HG02571 (cell line): ENCODE data around the gene MALT1.

ENCODE experiments used
- ATAC-seq: cut with Tn5 transposase; IDR thresholded peaks from one replicate; pipeline ENCODE4 v1.9.1; 2021; ENCODE audit warnings: mild to moderate bottlenecking, moderate library complexity; ENCODE audit not compliant: unreplicated experiment

MALT1 gene

GRCh38 chr18:58687871-58688308 is 16.6 kb downstream of the MALT1 start:
- peak; percentile 80 for ATAC-seq

DNA sequence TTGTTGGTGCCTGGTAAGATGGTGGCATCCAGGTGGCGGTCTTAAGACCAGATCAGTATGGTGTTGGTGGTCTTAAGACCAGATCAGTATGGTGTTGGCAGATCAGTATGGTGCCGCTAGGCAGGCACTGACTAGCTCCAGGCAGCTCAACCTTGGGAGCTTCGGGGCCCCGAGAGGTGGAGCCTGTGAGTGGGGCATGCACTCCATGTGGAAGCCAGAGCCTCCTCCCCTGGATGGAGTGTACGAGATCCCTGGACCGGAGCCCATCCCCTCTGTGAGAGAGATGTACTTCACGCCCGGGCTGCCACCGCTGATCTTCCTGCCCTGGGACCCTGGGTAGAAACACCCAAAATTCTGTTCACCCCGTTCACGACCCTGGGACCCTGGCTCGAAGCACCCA is 19.0 kb downstream of the MALT1 start:
- no peak for ATAC-seq

DNA sequence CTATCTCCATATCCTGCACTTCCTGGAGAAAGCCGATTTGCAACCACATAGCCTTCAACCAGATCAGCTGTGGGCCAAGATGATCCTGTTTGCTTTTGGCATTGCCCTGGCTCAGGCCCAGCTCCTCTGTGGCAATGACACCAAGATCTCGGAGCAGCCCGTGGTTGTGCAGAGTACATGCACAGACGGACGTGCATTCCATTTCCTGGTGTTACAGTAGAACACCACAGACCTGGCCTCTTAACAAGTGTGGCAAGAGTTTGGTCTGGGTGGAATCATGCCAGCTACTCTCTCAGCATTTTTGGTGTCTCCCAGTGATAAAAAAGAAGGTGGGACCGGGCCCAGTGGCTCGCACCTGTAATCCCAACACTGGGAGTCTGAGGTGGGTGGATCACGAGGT is 20.0 kb downstream of the MALT1 start:
- no peak for ATAC-seq

GRCh38 chr18:58692422-58693185 is 21.3 kb downstream of the MALT1 start:
- ATAC-seq = no peak

DNA sequence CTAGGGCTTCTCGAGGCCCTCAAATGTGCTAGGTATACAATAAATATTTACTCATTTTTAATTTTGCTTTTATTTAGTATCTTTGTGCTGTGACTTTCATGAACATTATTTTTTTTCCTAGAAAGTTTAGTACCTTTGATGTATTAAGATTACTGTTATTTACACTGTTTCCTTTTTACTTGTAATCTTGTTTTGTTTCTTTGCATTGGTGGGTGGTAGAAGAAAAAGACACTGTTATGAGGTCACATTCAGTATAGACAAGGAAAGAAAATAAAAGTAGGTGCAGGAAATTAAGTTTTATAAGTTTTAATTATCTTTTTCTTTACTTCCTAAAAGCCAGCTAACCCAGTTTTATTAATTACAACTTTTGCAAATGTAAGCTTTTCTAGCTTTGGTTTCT is 23.0 kb downstream of the MALT1 start:
- ATAC-seq = no peak

DNA sequence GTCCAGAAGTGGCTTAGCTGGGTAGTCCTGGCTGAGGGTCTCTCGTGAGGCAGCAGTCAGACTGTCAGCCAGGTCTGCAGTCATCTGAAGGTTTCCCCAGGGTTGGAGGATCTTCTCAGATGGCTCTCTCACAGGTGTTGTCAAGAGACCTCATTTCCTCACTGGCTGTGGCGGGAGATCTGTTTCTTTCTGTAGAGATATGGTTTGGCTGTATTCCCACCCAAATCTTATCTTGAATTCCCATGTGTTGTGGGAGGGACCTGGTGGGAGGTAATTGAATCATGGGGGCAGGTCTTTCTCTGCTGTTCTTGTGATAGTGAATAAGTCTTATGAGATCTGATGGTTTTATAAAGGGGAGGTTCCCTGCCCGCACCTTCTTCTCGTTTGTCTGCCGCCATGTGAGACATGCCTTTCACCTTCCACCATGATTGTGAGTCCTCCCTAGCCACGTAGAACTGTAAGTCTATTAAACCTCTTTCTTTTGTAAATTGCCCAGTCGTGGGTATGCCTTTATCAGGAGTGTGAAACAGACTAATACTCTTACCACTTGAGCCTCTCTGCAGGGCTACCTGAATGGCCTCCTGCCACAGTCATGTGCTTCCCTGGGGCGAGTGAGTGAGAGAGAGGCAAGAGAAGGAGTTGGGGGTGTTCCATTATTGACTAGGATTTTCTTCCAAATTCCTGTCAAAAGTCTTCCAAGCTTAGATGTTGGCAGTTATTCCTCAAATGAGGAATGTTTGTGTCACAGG is 23.6 kb downstream of the MALT1 start:
- no peak for ATAC-seq

DNA sequence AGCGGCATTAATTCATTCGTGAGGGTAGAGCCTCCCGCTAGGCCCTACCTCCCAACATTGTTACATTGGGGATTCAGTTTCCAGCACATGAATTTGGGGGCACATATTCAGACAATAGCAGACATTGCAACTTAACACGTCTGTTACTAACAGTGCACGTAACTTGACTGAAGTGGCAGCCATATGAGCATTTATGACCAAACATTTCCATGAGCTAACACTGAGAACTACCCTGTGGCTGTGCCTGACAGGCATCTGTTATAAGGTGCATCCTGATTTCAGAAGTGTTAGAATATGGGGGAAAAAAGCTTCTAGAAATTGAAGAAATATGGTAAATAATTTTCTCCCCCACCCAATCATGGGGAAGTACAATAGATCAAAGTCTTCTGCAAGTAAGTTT is 24.5 kb downstream of the MALT1 start:
- ATAC-seq = no peak

DNA sequence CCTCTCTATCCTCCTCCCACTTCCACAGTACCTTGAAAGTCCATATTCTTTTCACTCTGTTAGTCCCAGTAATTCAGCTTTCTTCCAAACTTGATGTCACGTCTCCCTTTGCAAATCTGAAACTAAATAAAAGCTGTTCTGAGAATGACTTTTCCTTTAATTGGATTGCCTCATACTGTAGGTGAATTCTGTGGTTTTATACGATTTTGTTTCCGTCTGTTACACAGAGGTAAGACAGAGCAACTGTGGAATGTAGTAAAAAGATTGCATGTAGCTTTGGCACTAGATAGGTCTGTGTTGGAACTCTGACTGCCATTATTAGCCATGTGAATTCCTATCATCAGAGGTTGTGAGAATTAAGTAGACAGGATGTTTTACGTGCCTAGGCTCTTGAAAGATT is 25.9 kb downstream of the MALT1 start:
- no peak for ATAC-seq

DNA sequence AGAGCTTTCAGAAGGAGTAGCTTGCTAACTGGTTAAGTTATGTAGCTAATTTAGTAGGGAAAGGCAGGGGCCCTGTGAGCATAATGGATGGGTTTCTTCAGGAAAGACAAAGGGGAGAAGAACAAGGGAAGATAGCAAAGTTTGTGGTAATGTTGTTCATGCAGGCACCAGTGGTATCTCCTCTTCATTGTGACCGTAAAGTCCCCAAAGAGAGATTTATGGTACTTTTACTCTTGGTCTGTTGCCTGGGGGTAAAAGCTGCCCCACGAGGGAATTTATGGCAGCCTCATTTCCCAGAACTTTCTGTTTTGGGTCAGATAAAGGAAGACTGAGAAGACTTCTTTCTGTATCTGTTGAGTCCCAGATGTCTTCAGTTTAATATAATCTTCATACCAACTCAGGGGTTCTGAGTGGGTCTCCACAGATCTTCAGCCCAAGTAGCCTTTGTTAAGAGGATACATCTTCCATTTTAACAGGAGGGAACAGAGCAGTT is 27.5 kb downstream of the MALT1 start:
- ATAC-seq = no peak

DNA sequence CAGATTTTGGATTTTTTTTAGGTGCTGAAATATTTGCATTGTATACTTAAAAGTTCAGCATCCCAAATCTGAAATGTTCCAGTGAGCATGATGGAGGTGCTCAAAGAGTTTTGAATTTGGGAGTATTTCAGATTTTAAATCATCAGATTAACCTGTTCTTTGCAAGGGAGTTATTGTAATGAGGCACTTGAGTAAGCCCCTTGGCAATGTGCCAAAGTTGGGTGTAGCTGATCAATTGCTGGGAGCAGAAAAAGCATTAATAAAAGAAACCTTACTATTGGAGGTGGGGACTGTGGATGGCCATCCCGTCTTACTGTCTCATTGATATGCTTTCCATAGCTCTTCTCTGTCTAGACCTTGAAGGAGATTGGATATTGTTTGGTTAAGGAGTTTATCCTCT is 28.3 kb downstream of the MALT1 start:
- ATAC-seq = no peak

GRCh38 chr18:58700209-58700608 is 28.9 kb downstream of the MALT1 start:
- no peak for ATAC-seq

- ATAC-seq = no peak
Observed at GRCh38 chr18:58712930-58713329, 41.7 kb downstream of the MALT1 start.

GRCh38 chr18:58714259-58714658 is 43.0 kb downstream of the MALT1 start:
- no peak for ATAC-seq

- no peak for ATAC-seq
Observed at GRCh38 chr18:58714821-58715220, 43.6 kb downstream of the MALT1 start.

GRCh38 chr18:58715540-58715939 is 44.3 kb downstream of the MALT1 start:
- no peak for ATAC-seq

DNA sequence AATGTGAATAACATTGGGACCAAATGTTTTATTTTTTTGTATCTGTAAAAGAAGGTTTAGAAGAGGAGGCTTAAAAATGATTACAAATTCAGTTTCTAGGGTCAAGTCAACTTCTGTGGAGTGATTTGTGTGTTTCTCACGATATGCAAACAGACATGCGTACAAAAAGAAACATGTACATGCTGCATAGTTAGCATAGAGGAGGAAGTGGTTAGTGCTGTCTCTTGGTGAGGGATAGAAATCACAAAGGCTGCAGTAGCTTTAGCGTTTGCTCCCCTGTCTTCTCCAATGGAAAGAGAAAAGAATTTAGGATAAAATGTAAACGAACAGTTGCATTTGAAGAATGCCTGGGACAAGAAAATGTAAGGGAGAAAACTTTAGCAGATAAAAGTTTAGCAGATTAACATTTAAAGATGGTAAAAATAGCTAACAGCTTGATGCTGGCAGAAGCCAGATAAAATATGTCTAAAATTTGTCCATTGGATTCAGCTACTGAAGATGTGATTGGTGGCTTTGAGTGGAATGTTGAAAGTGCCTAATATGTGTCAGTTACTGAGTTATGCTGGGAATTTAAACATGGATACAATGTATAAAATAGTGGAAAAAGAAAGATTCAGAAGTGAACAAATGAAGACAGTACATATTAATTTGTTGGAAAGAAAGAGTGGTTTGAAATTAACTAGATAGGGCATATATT is 44.9 kb downstream of the MALT1 start:
- peak; percentile 68 for ATAC-seq

- no peak for ATAC-seq
Observed at GRCh38 chr18:58721566-58722239, 50.4 kb downstream of the MALT1 start.

DNA sequence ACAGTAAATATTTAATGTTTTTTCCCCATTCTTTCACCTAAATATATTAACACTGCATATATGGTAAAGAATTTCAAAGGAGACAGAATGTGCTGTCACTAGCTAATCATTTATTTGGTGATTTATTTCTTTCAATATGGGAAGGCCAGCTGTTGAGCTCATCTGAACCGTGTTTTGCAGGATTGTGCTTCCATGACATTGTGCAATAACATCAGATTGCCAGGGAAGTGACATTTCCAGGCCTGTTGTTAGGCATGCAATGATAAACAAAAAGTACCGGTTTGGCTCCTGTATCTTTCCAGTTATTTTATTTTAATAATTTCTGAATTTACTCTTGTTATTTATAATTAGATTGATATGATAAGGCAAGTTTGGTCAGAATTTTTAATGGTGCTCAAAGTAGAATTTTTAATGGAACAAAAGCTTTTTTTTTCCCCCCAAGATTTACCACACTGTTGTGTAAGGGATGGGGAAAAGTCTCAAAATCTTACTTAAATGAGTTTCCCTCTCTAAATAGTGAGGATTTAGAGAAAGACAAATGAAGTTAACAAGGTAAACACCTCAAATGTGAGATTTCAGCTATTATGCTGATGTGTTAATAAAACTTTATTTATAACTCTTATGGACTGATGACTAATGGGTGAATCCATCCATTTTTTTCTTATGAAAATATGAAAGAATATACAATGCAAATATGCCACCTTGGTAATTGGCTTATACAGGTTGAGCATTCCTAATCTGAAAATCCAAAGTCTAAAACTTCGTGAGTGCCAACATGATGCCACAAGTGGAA is 52.7 kb downstream of the MALT1 start:
- ATAC-seq = no peak

DNA sequence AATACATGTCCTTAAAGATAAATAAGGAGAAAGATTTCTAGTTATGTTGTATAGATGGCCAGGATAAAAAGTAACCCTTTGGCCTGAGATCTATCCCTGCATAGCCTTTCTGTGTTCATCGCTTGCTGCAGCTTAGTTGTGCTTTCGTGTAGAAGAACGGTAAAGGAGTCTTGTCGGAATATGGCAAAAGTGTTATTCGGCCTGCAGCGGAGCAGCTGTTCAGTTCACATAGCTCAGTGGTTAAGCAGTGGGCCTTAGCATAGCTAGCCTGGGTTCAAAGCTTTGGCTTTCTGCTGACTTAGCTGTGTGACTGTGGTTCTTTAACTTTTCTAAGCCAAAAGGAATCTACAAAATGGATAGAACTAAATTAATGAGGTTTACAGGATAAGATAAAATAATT is 55.4 kb downstream of the MALT1 start:
- ATAC-seq = no peak

GRCh38 chr18:58727776-58728500 is 56.7 kb downstream of the MALT1 start:
- no peak for ATAC-seq
